ENCODE results near the gene PIK3CG. TPM values are rescaled to one million over a fixed set of nuclear protein-coding genes. Genes with fewer than 3 reads are reported as not detected.
A peak's percentile ranks its signal among the peaks of the same experiment; 100 is the strongest.

Gene PIK3CG
- polyA plus RNA-seq, 2 of the 4 experiments (the other 2 are of a cell fraction): not detected

- H3K4me2 ChIP-seq: no peak overlapping the region
- FAIRE-seq: no peak
Measured at GRCh38 chr7:106824458-106824857, 40.6 kb upstream of the PIK3CG start.

GRCh38 chr7:106827626-106828025 is 37.5 kb upstream of the PIK3CG start:
- ChIA-PET POLR2A (no interaction called here), CTCF (interaction anchor here (1.7 kb wide), 1 partner anchor 17 kb away, joined by 4 read pairs; no protein-coding TSS in a partner anchor)
- no peak overlapping the region for H3K4me3 ChIP-seq
- ATAC-seq (no peak), FAIRE-seq (no peak), DNase-seq (ENCODE audit: low read depth in 1 of 2, low spot score in 1 of 2) (no peak)
- no peak overlapping the region for H3K4me2 ChIP-seq
- 43% methylated on average over 2 of the region's 2 CpGs for WGBS (ENCODE audit: missing lambda C conversion rate)
- H3K27ac ChIP-seq: no peak overlapping the region
- TF ChIP-seq JUN (IDR thresholded peaks at IDR 0.05): no peak
- no peak for TF ChIP-seq KDM5A (IDR thresholded peaks at IDR 0.05)
- TF ChIP-seq BHLHE40 (IDR thresholded peaks at IDR 0.05; ENCODE audit: low read depth, low read length): no peak
- TF ChIP-seq BCL3 (IDR thresholded peaks at IDR 0.05): no peak
- no peak for TF ChIP-seq GATA3 (IDR thresholded peaks at IDR 0.05; ENCODE audit: borderline replicate concordance)
- TF ChIP-seq NPAS2 (CRISPR knock-in tag; IDR thresholded peaks at IDR 0.05; ENCODE audit: borderline replicate concordance): no peak
- TF ChIP-seq FOSL2 (IDR thresholded peaks at IDR 0.05): no peak
- no peak for TF ChIP-seq FOSL2 (CRISPR knock-in tag; IDR thresholded peaks at IDR 0.05)
- TF ChIP-seq CHD4 (IDR thresholded peaks at IDR 0.05; ENCODE audit: borderline replicate concordance): no peak
- no peaks in the 10 kb centered on the region for H3K4me1 ChIP-seq
- no peaks in the 10 kb centered on the region for H3K9me3 ChIP-seq

More at GRCh38 chr7:106824458-106824857, 40.6 kb upstream of the PIK3CG start:
- Histone ChIP-seq H3K4me3 (no peak overlapping the region), H3K27ac (no peak overlapping the region), H3K9me3 (no peaks in the 10 kb centered on the region), H3K4me1 (no peaks in the 10 kb centered on the region)
- peak in 1 of 2 experiments; percentile 39 for DNase-seq (ENCODE audit: low read depth in 1 of 2, low spot score in 1 of 2)
- ChIA-PET CTCF (no interaction called here), POLR2A (no interaction called here)
- TF ChIP-seq MAFK (IDR thresholded peaks at IDR 0.05; ENCODE audit: partially characterized antibody) (no peak), HDAC2 (IDR thresholded peaks at IDR 0.05) (no peak), ESRRA (IDR thresholded peaks at IDR 0.05; ENCODE audit: borderline replicate concordance, low read length) (no peak), GATA3 (IDR thresholded peaks at IDR 0.05; ENCODE audit: borderline replicate concordance) (no peak), ELK1 (IDR thresholded peaks at IDR 0.05; ENCODE audit: low read depth, low read length) (no peak), RARB (CRISPR knock-in tag; IDR thresholded peaks at IDR 0.05) (no peak), SMC3 (IDR thresholded peaks at IDR 0.05) (no peak), BCL3 (IDR thresholded peaks at IDR 0.05) (no peak), TFCP2L1 (CRISPR knock-in tag; IDR thresholded peaks at IDR 0.05) (no peak), NFE2L2 (conservative IDR thresholded peaks at IDR 0.05; ENCODE audit: low read length) (no peak), JUNB (IDR thresholded peaks at IDR 0.05) (no peak), ATOH8 (CRISPR knock-in tag; IDR thresholded peaks at IDR 0.05; ENCODE audit: low read depth) (no peak), CTCF (IDR thresholded peaks at IDR 0.05) (no peak)
- ATAC-seq: peak in 1 of 2 experiments; percentile 60; a peak in 3 of 6 replicates
- 40% methylated on average over 4 of the region's 4 CpGs for WGBS (ENCODE audit: missing lambda C conversion rate)

Measured in A549 (cell line).